ENCODE results near the gene EXOC6.

Gene EXOC6, protein sequence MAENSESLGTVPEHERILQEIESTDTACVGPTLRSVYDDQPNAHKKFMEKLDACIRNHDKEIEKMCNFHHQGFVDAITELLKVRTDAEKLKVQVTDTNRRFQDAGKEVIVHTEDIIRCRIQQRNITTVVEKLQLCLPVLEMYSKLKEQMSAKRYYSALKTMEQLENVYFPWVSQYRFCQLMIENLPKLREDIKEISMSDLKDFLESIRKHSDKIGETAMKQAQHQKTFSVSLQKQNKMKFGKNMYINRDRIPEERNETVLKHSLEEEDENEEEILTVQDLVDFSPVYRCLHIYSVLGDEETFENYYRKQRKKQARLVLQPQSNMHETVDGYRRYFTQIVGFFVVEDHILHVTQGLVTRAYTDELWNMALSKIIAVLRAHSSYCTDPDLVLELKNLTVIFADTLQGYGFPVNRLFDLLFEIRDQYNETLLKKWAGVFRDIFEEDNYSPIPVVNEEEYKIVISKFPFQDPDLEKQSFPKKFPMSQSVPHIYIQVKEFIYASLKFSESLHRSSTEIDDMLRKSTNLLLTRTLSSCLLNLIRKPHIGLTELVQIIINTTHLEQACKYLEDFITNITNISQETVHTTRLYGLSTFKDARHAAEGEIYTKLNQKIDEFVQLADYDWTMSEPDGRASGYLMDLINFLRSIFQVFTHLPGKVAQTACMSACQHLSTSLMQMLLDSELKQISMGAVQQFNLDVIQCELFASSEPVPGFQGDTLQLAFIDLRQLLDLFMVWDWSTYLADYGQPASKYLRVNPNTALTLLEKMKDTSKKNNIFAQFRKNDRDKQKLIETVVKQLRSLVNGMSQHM

DNA sequence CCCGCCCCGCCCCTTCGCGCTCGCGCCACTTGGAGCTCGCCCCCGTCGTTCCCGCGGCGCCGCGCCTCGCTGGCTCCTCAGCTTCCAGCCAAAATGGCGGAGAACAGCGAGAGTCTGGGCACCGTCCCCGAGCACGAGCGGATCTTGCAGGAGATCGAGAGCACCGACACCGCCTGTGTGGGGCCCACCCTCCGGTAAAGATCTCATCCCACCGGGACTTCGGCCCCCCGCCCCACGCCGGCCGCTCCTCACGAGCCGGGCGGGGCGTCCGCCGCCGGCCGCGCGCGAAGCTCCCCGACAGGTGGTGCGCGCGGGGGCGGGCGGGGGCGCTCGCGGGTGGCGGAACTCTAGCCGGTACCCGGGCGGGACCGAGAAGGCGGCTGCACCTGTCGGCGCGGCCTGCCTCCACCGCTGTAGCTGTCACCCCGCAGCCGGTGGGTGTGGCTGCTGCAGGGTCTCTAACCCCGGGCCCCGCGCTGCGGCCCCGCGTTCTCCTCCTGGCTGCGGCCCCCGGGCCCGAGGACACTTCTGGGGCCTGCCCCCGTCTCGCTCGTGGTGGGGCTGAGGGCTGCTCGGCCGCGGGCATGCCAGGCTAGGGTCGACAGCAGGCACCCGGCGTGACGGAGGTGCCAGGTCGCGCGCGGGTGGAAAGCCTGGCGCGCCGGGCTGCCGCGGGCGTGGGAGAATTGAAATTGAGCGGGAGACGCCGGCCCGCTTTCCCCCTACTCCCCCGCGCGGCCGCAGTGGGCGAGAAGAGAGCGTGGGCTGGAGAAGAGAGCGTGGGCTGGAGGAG lies at the start of gene EXOC6:
Gene EXOC6, plus strand, starts transcription at position 80 of the 793 bp plus-strand sequence. Its CDS starts 14 bp downstream, at position 94.
- DNase-seq = peak; percentile 89

- DNase-seq = no peak
These were observed 48.8 kb upstream of the EXOC6 start for GRCh38 chr10:92799568-92799967.

DNA sequence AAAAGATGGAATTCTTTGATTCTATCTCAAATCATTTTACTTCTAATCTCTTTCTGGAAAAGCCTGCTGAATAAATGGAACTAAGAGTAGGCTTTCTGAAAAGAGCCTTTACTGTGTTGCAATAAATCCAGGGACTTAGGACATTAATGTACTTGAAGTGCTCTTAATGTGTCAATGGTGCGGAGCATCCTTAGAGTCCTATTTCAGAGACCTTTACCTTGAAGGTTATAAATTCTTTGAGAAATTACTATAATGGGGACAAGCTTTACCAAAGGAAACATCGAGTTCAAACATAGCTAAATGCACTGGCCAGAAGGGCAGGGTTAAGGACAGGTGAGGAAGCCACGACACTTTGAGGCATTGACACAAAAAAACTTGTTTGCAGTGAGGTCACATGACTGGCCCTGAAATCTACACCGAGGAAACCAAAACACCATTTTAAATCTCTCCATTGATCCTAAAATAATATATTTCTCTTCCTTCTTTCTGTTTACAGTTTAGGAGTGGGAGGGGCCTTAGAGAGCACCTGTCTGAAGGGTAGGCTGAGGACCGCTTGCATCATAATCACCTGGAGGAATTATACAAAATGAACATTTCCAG lies 48.1 kb upstream of the EXOC6 start:
- no peak for DNase-seq

DNA sequence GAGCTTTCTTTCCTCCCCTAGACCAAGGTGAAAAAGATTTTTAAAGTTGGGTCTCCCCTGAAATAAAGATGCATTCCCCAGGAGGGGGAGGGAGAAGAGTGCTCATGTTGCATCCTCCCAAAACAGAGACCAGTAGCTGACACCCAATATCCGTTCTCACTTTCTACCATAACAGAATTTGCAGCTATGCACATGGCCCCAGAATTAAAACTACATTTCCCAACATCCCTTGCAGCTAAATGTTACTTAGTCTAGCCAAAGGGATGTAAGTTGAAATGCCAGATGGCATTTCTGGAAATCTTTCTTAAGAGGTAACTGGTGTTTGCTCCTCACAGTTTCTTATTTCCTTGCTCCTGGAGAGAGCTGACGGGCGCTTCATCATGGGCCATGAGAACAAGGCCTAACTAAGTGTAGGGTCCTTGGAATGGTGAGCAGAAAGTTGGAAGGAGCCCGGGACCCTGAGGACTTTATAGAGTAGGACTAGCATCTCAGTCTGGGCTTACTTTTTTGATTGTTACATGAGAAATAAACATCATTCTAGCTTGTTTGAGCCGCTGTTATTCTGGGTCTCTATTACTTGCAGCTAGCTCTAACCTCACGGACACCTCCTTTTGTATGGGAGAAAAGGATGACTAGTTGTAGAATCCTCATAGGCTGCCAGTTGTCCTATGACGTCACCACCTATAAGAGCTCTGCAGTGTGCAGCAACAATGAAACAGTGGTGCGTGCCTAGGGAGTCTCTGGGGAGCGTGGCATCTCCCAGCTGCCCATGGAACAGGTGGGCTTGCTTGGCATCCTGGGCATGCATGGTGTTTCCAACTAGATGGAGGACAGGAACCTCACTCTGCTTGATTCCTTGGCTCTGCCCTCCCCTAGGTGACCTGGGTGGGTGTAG lies 46.1 kb upstream of the EXOC6 start:
- no peak for DNase-seq

GRCh38 chr10:92809840-92810239 lies 38.5 kb upstream of the EXOC6 start:
- no peak for DNase-seq

GRCh38 chr10:92810934-92811532 lies 37.3 kb upstream of the EXOC6 start:
- DNase-seq = no peak

DNA sequence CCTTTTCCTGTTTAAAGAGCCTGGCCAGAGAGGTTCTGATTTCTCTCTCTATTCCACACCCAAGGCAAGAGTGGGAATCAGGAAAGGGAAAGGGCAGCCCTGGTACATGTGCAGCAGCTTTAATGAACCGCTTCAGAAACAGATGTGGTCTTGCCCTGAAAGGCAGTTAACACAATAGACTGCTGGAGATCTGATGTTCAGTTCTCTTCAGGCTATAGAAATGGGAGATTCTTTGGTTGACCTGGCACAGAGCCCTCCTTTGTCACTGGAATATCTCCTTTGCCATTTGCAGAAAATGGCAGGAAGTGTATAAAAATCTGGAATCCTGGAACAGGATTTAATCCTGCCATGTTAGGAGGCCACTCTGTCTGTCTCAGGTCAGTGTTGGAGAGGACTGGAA lies 36.3 kb upstream of the EXOC6 start:
- DNase-seq = no peak

GRCh38 chr10:92813979-92814378 lies 34.3 kb upstream of the EXOC6 start:
- DNase-seq = no peak

DNA sequence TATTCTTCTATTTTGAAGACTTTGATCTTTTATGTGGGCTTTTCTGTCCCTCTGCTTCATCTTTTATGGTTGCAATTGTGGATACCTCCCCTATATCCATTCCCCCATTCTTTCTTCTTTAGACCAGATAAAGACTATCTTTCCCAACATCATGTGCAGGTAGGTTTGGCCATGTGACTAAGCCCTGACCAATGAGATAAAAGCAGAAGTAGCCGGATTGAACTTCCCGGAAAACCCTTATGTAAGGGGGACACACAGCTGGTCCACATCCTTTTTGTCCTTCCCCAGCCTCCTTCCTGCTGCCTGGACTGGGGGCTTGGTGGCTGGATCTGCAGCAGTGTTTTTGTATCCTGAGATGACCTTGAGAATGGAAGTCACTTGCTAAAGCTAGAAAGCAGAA lies 33.5 kb upstream of the EXOC6 start:
- no peak for DNase-seq

DNA sequence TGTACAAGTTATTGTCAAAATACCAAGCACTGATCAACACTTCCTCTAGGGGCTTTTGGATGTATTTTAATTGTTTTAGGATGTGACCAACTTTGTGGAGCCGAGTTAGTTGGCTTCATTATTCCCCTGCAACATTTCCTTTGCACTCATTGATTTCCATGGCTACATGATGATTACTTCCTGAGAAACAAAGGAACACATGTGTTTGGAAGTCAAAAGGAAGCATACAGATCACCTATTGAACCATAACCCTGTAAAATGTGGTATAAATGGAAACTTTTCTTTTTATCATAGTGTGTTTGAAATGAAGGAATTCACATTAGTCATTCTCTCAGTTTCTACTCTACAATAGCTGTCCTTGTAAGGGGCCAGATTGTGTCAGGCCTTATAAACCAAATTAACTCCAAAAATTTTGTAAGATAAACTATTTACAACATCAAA lies 32.2 kb upstream of the EXOC6 start:
- DNase-seq = no peak

- DNase-seq = no peak
These were observed 26.2 kb upstream of the EXOC6 start for GRCh38 chr10:92822060-92822634.

DNA sequence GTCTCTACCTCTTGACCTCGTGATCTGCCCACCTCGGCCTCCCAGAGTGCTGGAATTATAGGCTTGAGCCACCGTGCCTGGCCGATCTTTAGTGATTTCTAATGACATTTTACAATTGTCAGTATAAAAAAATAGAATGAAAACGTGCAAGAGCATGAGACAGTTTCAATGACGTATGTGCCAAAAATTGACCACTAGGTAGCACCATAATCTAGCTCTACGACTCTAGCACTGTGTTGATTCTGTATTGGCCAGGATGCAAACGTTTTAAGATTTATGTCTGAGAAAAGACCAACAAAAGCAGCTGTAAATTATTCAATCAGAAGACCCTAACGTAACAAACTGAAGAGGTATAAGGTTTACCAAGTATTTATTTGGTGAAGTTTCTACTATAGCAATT lies 25.4 kb upstream of the EXOC6 start:
- no peak for DNase-seq

DNA sequence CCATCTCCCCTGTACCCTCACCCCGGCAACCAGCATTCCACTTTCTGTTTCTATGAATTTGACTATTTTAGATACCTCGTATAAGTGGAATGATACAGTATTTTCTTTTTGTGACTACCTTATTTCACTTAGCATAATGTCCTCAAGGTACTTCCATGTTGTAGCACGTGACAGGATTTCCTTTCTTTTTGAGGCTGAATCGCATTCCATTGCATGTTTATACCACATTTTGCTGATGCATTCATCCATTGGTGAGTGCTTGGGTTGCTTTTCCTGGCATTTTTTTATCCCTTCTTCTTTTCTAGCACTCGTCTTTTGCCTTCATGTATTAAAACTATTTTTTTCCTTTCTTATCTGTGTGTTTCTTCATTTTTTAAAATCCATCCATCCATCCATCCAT lies 22.3 kb upstream of the EXOC6 start:
- no peak for DNase-seq

DNA sequence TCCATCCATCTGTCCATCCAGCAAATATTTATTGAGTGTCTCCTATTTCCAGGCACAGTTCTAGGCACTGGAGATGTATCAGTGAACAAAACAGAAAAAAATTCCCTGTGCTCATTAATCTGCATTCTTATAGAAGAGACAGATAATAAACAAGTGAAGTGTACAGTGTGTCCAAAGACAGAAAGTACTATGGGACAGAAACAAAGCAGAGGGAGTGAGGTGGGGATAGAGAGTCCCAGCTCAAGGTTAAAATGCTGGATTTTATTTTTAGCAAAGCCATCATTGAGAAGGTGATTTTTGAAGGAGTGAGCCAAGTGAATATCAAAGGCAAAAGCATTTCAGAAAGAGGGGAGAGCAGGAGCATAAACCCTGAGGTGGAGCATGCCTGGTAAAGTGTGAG lies 21.8 kb upstream of the EXOC6 start:
- no peak for DNase-seq

- no peak for DNase-seq
These were observed 19.1 kb upstream of the EXOC6 start for GRCh38 chr10:92829042-92829785.

GRCh38 chr10:92829786-92830377 lies 18.4 kb upstream of the EXOC6 start:
- DNase-seq = no peak

- DNase-seq = peak; percentile 51
These were observed 17.6 kb upstream of the EXOC6 start for GRCh38 chr10:92830478-92831389.

- DNase-seq = no peak
These were observed 16.2 kb upstream of the EXOC6 start for GRCh38 chr10:92832121-92832520.
